CD14-positive monocyte (primary cell): Measurements from ENCODE around the gene BMAL2. TPM values are rescaled to one million over a fixed set of nuclear protein-coding genes. Genes with fewer than 3 reads are reported as not detected.

Experiments used
- DNase-seq, 3 donors: peaks; one replicate each; pipeline ENCODE4 v3.0.0-alpha.2; 2011 to 2022
- H2AFZ ChIP-seq: 2 replicates; pipeline ENCODE4 v1.6.0; 2012; ENCODE audit warnings: mild to moderate bottlenecking, low read depth, low read length, inconsistent platforms; ENCODE audit not compliant: insufficient read depth, poor library complexity, severe bottlenecking
- H3K27ac ChIP-seq, 2 donors: 1 replicate in 1 of 2; 2 replicates in 1 of 2; pipeline ENCODE4 v1.5.1; 2012 to 2013; ENCODE audit warnings: low read length in 2 of 2, control low read depth in 1 of 2, inconsistent platforms in 1 of 2, low read depth in 1 of 2, mild to moderate bottlenecking in 1 of 2
- H3K27me3 ChIP-seq, 2 donors: one replicate each; pipeline versions ENCODE4 v1.6.0 to v1.6.1; 2011 to 2013; ENCODE audit warnings: low read length in 2 of 2; ENCODE audit not compliant: control insufficient read depth in 2 of 2, insufficient read depth in 2 of 2
- H3K36me3 ChIP-seq, 2 donors: replicated peaks in 1 of 2; 1 replicate in 1 of 2; 2 replicates in 1 of 2; pipeline versions ENCODE4 v1.5.1 to v1.6.1; 2012 to 2013; ENCODE audit warnings: low read length in 2 of 2, control low read depth in 1 of 2, inconsistent platforms in 1 of 2, mild to moderate bottlenecking in 1 of 2; ENCODE audit not compliant: insufficient read depth in 2 of 2, control insufficient read depth in 1 of 2
- H3K4me1 ChIP-seq, 2 donors: 1 replicate in 1 of 2; 2 replicates in 1 of 2; pipeline versions ENCODE4 v1.5.1 to v1.6.1; 2012 to 2013; ENCODE audit warnings: low read length in 2 of 2, control low read depth in 1 of 2, inconsistent platforms in 1 of 2, mild to moderate bottlenecking in 1 of 2, moderate library complexity in 1 of 2; ENCODE audit not compliant: insufficient read depth in 2 of 2, control insufficient read depth in 1 of 2
- H3K4me2 ChIP-seq: replicated peaks from 2 replicates; pipeline ENCODE3; 2012; ENCODE audit warnings: low read length, moderate library complexity, mild to moderate bottlenecking; ENCODE audit not compliant: poor library complexity, severe bottlenecking; ENCODE audit errors: extremely low read depth
- H3K4me3 ChIP-seq, 3 experiments: fragments of 200-600 bp in 1 of 3; sonication (generic) in 1 of 3; replicated peaks in 1 of 3; 1 replicate in 2 of 3; 2 replicates in 1 of 3; pipeline ENCODE4 v1.5.1; 2011 to 2013; ENCODE audit warnings: low read length in 3 of 3, mild to moderate bottlenecking in 3 of 3, control low read depth in 2 of 3, low read depth in 2 of 3, inconsistent platforms in 1 of 3, moderate library complexity in 1 of 3
- H3K79me2 ChIP-seq: 2 replicates; pipeline ENCODE4 v1.6.0; 2012; ENCODE audit warnings: mild to moderate bottlenecking, control low read depth, inconsistent platforms, low read length, moderate library complexity; ENCODE audit not compliant: insufficient read depth
- H3K9ac ChIP-seq: 2 replicates; pipeline ENCODE4 v1.6.0; 2017; ENCODE audit warnings: low read length, mild to moderate bottlenecking; ENCODE audit not compliant: insufficient read depth, poor library complexity, severe bottlenecking
- H3K9me3 ChIP-seq, 2 donors: replicated peaks in 1 of 2; 1 replicate in 1 of 2; 2 replicates in 1 of 2; pipeline versions ENCODE4 v1.5.1 to v1.6.1; 2012 to 2013; ENCODE audit warnings: low read length in 2 of 2, control low read depth in 1 of 2; ENCODE audit not compliant: control insufficient read depth in 1 of 2, insufficient read depth in 1 of 2
- H4K20me1 ChIP-seq: 2 replicates; pipeline ENCODE4 v1.6.0; 2012; ENCODE audit warnings: mild to moderate bottlenecking, low read length, control low read depth, moderate library complexity; ENCODE audit not compliant: insufficient read depth
- H3K27ac Mint-ChIP-seq, 7 donors: one replicate each; pipeline ENCODE4 v1.8.0; 2020; ENCODE audit warnings: mild to moderate bottlenecking in 7 of 7, mixed read lengths in 7 of 7, moderate library complexity in 6 of 7, inconsistent platforms in 2 of 7
- H3K27me3 Mint-ChIP-seq, 3 donors: one replicate each; pipeline ENCODE4 v1.8.0; 2021 to 2022; ENCODE audit warnings: low read depth in 3 of 3, mild to moderate bottlenecking in 3 of 3, mixed read lengths in 3 of 3, moderate library complexity in 3 of 3, inconsistent platforms in 1 of 3
- H3K36me3 Mint-ChIP-seq, 2 donors: one replicate each; pipeline ENCODE4 v1.8.0; 2020; ENCODE audit warnings: mixed read lengths in 2 of 2, inconsistent platforms in 1 of 2, mild to moderate bottlenecking in 1 of 2
- H3K4me1 Mint-ChIP-seq: one replicate; pipeline ENCODE4 v1.8.0; 2020; ENCODE audit warnings: mild to moderate bottlenecking, mixed read lengths
- H3K4me3 Mint-ChIP-seq, 2 donors: one replicate each; pipeline ENCODE4 v1.8.0; 2020; ENCODE audit warnings: mild to moderate bottlenecking in 2 of 2, mixed read lengths in 2 of 2, moderate library complexity in 1 of 2
- H3K9me3 Mint-ChIP-seq, 7 donors: one replicate each; pipeline ENCODE4 v1.8.0; 2020 to 2022; ENCODE audit warnings: mixed read lengths in 7 of 7, mild to moderate bottlenecking in 6 of 7, moderate library complexity in 6 of 7, inconsistent platforms in 2 of 7
- CTCF ChIP-seq: fragments of 200-600 bp; IDR thresholded peaks from one replicate; pipeline ENCODE4 v1.8.0; 2022; ENCODE audit warnings: antibody characterized with exemption, mild to moderate bottlenecking
- WGBS: methylation state at CpG from one replicate; pipeline ENCODE4 v1.1.5; 2013; ENCODE audit warnings: missing lambda C conversion rate; ENCODE audit not compliant: insufficient coverage; 5-methylcytosine and 5-hydroxymethylcytosine counted together
- intact Hi-C, 2 donors: fragments of 100-400 bp; cut with micrococcal nuclease; formaldehyde crosslinking; loops; one replicate each; pipeline versions ENCODE4 v1.15.0 to v1.15.1; 2023
- polyA plus RNA-seq, 3 donors: library from polyadenylated mRNA; depleted of rRNA in 1 of 3; unstranded in 2 of 3; stranded (reverse) in 1 of 3; fragments of 300-500 nt in 2 of 3; fragments of >200 nt in 1 of 3; fragmentation: Illumina TruSeq in 2 of 3; gene quantifications; 1 replicate in 2 of 3; 2 replicates in 1 of 3; pipeline ENCODE4 v1.2.3, GENCODE V29; 2012 to 2021

The BMAL2 gene
- polyA plus RNA-seq, 3 donors = 0.55 to 2.1 (median 1.8) TPM

- no peak for TF ChIP-seq CTCF
- H3K4me2 ChIP-seq = peak overlapping the region; percentile 87
- Mint-ChIP-seq H3K36me3 (peaks cover 8 to 15% of the 10 kb centered on the region in 2 donors), H3K9me3 (peaks cover 0 to 2% (median 0%) of the 10 kb centered on the region in 7 donors), H3K4me1 (peaks cover 26% of the 10 kb centered on the region), H3K27me3 (peaks cover 11 to 31% (median 16%) of the 10 kb centered on the region in 3 donors), H3K4me3 (peak overlapping the region; percentile 74 to 83), H3K27ac (peak overlapping the region in 5 of 7 donors; percentile 33 to 76 (median 65))
- H3K27me3 ChIP-seq = peaks cover 12 to 16% of the 10 kb centered on the region in 2 donors
- intact Hi-C loops = no loop called here
- no peaks in the 10 kb centered on the region for H4K20me1 ChIP-seq
- peaks cover under 1 to 6% of the 10 kb centered on the region in 2 donors for H3K36me3 ChIP-seq
- peak overlapping the region in 1 of 3 experiments; percentile 83 for H3K4me3 ChIP-seq
- peak overlapping the region; percentile 93 for H2AFZ ChIP-seq
- peak in 1 of 3 donors; percentile 17 for DNase-seq
- H3K27ac ChIP-seq = peak overlapping the region in 1 of 2 donors; percentile 38
- no peak overlapping the region for H3K9ac ChIP-seq
- whole genome bisulfite sequencing = no CpG with 5 or more reads among the region's 3 CpGs
- no peaks in the 10 kb centered on the region for H3K79me2 ChIP-seq
- H3K9me3 ChIP-seq = no peaks in the 10 kb centered on the region
- H3K4me1 ChIP-seq = peaks cover 25 to 34% of the 10 kb centered on the region in 2 donors
Observed at GRCh38 chr12:27331927-27332324, 710 bp upstream of the BMAL2 start.

- Histone ChIP-seq H3K4me3 (peak overlapping the region; percentile 25 to 83 (median 57)), H3K36me3 (peaks cover 0 to 4% of the 10 kb centered on the region in 2 donors), H3K27ac (no peak overlapping the region), H3K9ac (peak overlapping the region; percentile 71), H2AFZ (peak overlapping the region; percentile 93), H3K9me3 (no peaks in the 10 kb centered on the region), H3K79me2 (no peaks in the 10 kb centered on the region), H3K27me3 (peaks cover 12 to 16% of the 10 kb centered on the region in 2 donors), H4K20me1 (no peaks in the 10 kb centered on the region), H3K4me1 (peaks cover 25 to 34% of the 10 kb centered on the region in 2 donors), H3K4me2 (peak overlapping the region; percentile 87)
- 15% methylated on average over 8 of the region's 10 CpGs for WGBS
- H3K9me3 Mint-ChIP-seq = peaks cover 0 to 2% (median 0%) of the 10 kb centered on the region in 7 donors
- DNase-seq = peak in 1 of 3 donors; percentile 9
- H3K4me3 Mint-ChIP-seq = peak overlapping the region; percentile 74 to 83
- peaks cover 26% of the 10 kb centered on the region for H3K4me1 Mint-ChIP-seq
- intact Hi-C loops = no loop called here
- TF ChIP-seq CTCF = no peak
- peaks cover 7 to 10% of the 10 kb centered on the region in 2 donors for H3K36me3 Mint-ChIP-seq
- H3K27ac Mint-ChIP-seq = peak overlapping the region; percentile 3 to 88 (median 65)
- peaks cover 11 to 31% (median 16%) of the 10 kb centered on the region in 3 donors for H3K27me3 Mint-ChIP-seq
Observed at GRCh38 chr12:27332407-27332713, 276 bp upstream of the BMAL2 start.
